ENCODE results near the gene SIK1. TPM values are rescaled to one million over a fixed set of nuclear protein-coding genes. Genes with fewer than 3 reads are reported as not detected.

Gene SIK1
- total and polyA plus RNA-seq, 2 donors (not counting 3 experiments of a cell fraction or from before 2014, with no cell fraction given), result 0.59 to 3.3 TPM

DNA sequence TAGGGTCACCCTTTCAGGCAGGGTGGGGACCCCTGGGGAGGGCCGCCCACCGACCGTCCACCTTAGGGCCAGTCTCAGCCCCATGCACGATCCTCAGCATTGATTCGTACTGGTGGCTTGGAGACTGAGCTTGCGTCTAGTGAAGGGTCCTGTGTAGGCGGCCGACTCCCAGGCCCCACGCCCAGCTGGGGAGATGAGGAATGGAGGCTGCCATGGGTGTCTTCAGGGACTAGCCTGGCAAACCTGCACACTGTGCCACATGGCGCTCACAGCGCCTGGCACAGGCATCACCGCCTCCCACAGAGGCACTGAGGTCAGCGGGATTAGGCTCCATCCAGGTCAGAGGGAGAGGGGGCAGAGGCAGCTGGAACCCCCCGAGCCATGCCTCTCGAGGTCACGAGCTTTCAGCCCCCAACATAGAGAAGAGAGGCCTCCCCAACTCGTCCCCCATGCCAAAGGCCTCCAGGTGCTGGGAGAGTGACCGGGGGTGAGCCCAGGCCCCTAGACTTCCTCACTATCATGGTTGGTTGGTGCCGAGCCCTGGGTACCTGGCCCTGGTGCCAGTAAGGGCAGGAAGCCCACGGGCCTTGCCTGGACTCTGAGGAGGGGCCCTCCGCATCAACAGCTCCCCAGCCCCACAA, 51.0 kb downstream of the SIK1 start:
- no peaks in the 10 kb centered on the region for H3K9me3 ChIP-seq (replicated peaks; ENCODE audit: control insufficient read depth, insufficient read depth, low read length)
- POLR2A ChIA-PET, result no interaction called here
- DNase-seq (ENCODE audit: low read depth, low spot score) (no peak), FAIRE-seq (no peak)
- intact Hi-C loops (cut with micrococcal nuclease) (no loop called here), dilution Hi-C loops (cut with MboI; ENCODE audit: extremely low pct_ligation_motif_present, low sequenced_read_pairs) (no loop called here)
- no peak overlapping the region for H3K4me3 ChIP-seq (replicated peaks in 1 of 3; ENCODE audit: insufficient read depth in 1 of 3, low read depth in 1 of 3, low read length in 3 of 3)
- CTCF ChIA-PET, result interaction anchor here (1.0 kb wide), 1 partner anchor 61 kb away, joined by 3 read pairs; no protein-coding TSS in a partner anchor
- no peaks in the 10 kb centered on the region for H3K36me3 ChIP-seq (ENCODE audit: control insufficient read depth in 2 of 2, extremely low read depth in 1 of 2, insufficient read depth in 2 of 2, low read length in 2 of 2)
- no TSS peak for BruUV-seq (replicated peaks)
- H3K4me1 ChIP-seq (ENCODE audit: control insufficient read depth, extremely low read depth, insufficient read depth, low read length), result no peaks in the 10 kb centered on the region
- no peak overlapping the region for H3K4me2 ChIP-seq (ENCODE audit: insufficient read depth, low read length)
- H3K27ac ChIP-seq (ENCODE audit: insufficient read depth, low read depth, low read length), result no peak overlapping the region
- no peaks in the 10 kb centered on the region for H3K9me1 ChIP-seq (replicated peaks; ENCODE audit: control insufficient read depth, extremely low read depth, insufficient read depth, low read length)
- no peak overlapping the region for H3K9ac ChIP-seq (replicated peaks; ENCODE audit: extremely low read depth, insufficient read depth, low read length)
- no peak overlapping the region for H2AFZ ChIP-seq (ENCODE audit: low read depth, low read length)
- no peak for TF ChIP-seq GATA2 (IDR thresholded peaks at IDR 0.05; ENCODE audit: insufficient read depth, insufficient read length, low read depth, low read length)
- no peak for TF ChIP-seq POLR2AphosphoS5 (IDR thresholded peaks at IDR 0.05; ENCODE audit: insufficient read depth, low read depth, low read length)
- no peak for TF ChIP-seq JUN (IDR thresholded peaks at IDR 0.05; ENCODE audit: borderline replicate concordance, insufficient read depth, insufficient read length, low read depth)
- no peak for TF ChIP-seq MAX (IDR thresholded peaks at IDR 0.05; ENCODE audit: insufficient read depth, insufficient read length)
- no peak for TF ChIP-seq FOS (IDR thresholded peaks at IDR 0.05; ENCODE audit: borderline replicate concordance, insufficient read depth, low read length)
- TF ChIP-seq MYC (IDR thresholded peaks at IDR 0.05; ENCODE audit: low read depth, low read length), result no peak
- no peak for TF ChIP-seq CTCF (IDR thresholded peaks at IDR 0.05; ENCODE audit: extremely low read depth in 1 of 2, insufficient read depth in 1 of 2, low read depth in 1 of 2, low read length in 2 of 2)
- no peak for TF ChIP-seq POLR2A (IDR thresholded peaks at IDR 0.05; ENCODE audit: low read depth, low read length)
- no peak for TF ChIP-seq EZH2 (IDR thresholded peaks at IDR 0.05; ENCODE audit: borderline replicate concordance, low read depth, low read length, severe bottlenecking)
- H3K79me2 ChIP-seq (ENCODE audit: control insufficient read depth, insufficient read depth, low read length), result no peaks in the 10 kb centered on the region
- H3K27me3 ChIP-seq (ENCODE audit: control insufficient read depth in 2 of 2, insufficient read depth in 2 of 2, low read length in 2 of 2), result no peaks in the 10 kb centered on the region
- no peaks in the 10 kb centered on the region for H4K20me1 ChIP-seq (replicated peaks; ENCODE audit: control insufficient read depth, extremely low read depth, insufficient read depth, low read length)

All from endothelial cell of umbilical vein (primary cell).